ENCODE data around the gene ENAH.

ENAH gene

DNA sequence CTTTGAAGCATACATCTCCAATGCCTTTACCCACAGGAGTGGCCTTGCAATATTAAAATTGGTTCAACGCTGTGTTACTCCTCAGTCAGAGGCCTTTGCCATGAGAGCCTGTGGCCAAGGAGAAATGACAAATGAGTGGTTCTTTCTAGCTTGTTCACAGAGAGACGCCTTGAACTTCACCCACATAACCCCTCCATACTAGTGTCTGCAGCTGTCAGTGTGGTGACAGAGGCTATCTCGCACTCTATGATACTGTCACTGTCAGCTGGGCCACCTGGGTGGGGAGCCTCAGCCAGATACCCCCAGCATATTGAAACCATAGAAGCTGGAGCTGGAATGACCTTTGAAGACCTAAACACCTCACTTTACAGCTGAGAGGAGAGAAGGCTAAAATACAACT is 167.7 kb downstream of the ENAH start:
- no peak for DNase-seq

DNA sequence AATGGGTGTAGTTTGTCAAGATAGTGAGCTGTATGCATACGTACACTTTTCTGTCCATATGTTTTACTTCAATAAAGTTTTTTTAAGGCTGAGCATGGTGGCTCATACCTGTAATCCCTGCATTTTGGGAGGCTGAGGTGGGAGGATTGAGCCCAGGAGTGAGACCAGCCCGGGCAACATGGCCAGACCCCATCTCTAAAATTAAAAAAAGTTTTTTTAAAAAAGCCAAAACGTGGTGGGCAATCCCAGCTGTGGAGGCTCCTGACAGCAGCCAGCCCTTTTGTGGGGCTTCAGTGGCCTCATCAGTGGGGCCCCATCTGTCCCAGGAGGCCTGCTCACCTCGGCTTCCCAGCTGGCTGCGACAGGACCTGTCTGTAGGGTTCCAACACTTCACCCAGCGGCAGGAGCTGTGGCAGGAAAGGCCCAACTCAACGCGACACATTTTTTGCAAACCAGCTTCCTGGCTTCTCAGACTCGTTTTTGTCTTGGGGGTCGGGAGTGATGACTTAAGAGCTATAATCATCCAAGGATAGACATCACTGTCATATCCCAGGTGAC is 168.2 kb downstream of the ENAH start:
- DNase-seq, result no peak

DNA sequence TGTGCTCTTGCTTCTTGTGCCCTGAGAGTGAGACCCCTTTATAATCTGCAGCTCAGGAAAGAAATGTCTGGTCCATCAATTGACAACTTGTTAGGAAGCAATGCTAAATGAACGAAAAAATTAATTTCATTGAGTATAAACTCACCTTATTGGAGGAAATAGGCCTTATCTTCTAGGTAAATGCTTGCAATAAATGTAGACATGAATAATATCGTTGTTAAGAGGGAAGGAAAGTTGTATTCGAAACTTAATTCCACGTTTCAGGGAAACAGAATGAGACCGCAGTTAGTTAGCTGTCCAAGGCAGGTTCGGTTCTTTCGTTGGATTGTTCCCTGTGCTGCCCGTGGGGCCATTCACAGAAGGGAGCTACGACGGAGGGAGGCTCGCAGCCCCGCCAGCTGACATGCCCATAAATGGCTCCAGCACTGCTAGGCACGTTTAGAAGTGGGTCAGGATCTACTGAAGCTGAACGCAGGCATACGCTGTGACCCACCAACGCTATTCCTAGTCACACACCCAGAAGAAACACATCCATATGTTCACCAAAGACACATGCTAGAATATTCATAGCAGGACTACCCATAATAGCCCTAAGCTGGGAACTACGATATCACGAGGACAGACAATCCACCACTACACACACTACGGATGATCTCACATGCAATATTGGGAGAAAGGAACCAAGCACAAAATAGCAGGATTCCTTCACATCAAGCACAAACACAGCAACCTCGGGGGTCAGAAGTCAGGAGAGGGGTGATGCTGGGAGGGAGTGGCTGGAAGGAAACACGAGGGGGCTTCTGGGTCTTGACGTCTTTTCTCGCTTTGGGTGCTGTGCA is 168.9 kb downstream of the ENAH start:
- no peak for DNase-seq

DNA sequence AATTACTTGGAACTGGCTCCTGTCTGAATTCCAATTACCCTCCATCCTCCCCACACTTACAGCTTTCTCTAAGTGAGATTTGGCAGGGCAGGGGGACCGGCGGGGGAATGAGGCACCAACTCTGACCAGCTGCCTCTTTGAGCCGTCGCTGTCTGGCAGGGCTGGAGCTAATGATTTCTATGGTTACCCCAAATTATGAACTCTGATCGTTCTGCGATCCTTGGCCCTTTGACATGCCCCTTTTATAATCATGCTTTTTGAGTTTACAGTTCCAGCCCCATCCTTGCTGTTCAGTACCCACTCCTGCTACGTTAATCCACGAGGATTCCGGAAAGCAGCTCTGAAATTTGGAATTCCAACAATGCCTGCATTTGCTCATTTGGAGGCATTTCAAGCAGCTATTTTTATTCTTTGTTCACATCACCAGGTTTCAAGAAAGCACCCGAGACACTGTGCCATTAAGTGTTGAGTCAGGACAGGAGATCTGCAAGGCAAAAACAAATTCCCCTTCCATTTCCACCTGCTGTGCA is 170.4 kb downstream of the ENAH start:
- DNase-seq, result no peak

DNA sequence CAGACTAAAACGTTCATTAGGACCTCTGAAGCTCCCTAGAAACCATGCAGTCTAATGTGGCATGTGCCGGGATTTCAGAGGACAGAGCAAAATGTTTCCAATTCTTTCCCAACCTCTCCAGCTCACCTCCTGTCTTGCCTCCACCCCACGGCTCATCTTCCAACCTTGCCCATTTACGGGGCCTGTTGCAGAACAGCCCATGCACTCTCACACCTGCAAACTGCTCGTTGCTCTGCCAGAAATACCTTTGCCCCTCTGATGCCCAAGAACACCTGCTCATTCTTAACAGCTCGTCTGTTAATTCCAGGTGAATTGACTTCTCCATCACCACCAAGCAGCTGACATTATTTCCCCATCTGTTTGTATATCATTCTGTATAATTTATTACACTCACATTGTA is 171.2 kb downstream of the ENAH start:
- no peak for DNase-seq

DNA sequence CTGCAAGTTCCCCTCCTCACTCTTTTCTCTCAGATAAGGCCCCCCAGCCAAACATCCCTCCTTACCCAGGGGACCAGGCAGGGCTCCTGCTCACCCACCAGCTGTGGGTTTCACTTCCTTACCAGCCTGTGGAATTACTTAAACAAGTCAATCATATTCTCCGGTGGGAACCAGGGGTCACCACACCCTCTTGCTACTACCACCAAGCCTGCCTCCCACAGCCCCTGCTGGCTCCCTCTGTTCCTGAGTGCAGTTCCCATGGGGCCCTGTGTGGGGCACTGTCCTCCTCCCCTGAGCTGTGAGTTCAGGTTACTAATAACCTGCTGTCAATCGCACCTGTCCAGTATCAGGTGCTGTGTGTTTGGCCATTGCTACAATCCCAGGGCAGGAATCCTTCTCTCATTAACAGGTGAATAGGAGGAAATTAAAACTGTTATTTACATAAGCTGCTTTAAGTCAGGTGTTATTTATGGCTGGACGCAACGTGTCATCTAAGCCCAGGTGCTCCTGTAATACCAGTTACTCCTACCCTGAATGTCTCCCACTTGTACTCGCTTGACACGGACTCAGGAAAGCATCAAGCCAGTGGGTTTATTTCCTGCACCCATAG is 172.0 kb downstream of the ENAH start:
- DNase-seq, result peak; percentile 76

DNA sequence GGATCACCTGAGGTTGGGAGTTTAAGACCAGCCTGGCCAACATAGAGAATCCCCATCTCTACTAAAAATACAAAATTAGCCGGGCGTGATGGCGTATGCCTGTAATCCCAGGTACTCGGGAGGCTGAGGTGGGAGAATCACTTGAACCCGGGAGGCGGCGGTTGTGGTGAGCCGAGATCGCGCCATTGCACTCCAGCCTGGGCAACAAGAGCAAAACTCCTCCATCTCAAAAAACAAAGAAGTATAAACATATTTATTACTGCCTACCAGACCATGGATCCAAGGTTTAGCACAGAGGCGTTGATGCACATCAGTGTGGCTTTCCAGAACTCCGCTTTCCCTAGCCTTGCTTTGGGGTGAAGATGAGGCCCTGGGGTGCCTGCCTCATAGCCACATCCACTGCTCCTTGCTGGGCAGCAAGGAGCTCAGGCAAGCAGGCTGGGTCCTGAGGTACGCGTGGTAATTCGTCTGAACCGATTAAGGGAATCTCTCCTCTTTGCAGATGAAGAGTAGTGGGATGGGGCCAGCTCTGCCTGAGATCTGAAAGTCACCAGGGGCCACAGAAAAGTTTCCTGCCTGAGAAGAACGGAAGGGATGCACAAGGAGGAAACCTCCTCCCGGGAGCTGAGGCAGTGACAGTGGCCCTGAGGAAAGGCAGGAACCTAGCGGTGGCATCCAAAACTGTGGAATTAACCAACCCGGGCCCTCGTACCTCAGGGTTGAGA is 172.8 kb downstream of the ENAH start:
- no peak for DNase-seq

DNA sequence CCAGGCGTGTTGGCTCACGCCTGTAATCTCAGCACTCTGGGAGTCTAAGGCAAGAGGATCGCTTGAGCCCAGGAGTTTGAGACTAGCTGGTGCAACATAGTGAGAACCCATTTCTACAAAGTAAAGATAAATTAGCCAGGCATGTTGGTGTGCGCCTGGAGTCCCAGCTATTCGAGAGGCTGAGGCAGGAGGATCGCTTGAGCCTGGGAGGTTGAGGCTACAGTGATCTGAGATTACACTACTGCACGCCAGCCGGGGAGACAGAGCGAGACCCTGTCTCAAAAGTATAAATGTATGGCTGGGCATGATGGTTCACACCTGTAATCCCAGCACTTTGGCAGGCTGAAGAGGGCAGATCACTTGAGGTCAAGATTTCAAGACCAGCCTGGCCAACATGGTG is 173.6 kb downstream of the ENAH start:
- DNase-seq, result no peak

DNA sequence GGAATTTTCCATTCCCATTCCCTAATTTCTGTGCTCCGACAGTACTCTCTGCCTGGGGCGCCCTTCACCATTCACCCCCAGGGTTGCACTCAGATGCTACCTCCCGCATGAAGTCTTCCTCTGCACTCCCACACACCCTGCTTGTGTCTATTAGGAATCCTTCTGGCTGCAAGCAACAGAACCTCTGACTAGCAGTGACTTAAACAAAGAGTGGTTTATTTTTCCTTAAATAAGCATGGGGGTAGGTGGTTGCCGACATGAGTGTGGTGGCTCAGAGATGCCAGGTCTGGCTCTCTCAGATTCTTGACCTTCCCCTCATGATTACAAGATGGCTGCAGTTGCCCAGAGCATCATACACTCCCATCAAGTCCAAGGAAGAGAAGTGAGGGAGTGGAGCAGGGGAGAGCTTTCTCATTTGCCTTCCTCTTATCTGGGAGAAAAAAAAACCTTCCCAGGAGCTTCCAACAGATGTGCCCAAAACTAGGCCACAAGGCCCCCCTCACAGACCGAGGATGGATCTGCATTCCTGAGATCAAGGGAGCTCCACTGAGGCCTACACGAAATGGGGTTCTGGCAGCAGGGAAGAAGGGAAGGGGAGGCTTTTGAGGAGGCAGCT is 175.5 kb downstream of the ENAH start:
- no peak for DNase-seq

DNA sequence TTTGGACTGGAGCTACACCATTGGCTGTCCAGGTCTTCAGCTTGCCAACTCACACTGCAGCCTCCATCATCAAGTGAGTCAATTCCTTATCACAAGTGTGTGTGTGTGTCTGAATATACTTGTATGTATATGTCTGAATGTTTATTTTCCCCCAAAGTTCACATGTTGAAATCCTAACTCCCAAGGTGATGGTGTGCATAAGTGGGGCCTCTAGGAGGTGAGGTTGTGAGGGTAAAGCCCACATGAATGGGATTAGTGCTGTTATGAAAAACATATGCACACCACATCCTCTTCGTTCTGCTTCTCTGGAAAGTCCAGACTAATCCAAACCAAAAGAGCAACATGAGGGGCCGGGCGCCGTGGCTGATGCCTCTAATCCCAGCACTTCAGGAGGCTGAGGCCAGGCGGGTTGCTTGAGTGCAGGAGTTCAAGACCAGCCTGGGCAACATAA is 176.4 kb downstream of the ENAH start:
- no peak for DNase-seq

DNA sequence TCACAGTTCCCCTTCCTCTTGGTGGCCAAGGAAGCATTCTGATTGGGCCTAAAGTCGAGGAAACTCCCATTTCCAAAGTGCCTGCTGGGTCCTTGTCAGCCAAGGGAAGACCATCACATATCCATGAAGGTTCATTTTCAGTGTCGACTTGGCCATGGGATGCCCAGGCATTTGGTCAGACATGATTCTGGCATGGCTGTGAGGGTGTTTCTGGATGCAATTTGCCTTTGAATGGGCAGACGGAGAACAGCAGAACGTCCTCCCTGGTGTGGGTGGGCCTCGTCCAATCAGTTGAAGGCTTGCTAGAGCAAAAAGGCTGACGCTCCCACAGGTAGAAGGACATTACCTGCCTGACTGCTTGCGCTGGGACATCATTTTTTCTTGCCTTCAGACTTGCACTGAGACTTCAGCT is 176.8 kb downstream of the ENAH start:
- no peak for DNase-seq

DNA sequence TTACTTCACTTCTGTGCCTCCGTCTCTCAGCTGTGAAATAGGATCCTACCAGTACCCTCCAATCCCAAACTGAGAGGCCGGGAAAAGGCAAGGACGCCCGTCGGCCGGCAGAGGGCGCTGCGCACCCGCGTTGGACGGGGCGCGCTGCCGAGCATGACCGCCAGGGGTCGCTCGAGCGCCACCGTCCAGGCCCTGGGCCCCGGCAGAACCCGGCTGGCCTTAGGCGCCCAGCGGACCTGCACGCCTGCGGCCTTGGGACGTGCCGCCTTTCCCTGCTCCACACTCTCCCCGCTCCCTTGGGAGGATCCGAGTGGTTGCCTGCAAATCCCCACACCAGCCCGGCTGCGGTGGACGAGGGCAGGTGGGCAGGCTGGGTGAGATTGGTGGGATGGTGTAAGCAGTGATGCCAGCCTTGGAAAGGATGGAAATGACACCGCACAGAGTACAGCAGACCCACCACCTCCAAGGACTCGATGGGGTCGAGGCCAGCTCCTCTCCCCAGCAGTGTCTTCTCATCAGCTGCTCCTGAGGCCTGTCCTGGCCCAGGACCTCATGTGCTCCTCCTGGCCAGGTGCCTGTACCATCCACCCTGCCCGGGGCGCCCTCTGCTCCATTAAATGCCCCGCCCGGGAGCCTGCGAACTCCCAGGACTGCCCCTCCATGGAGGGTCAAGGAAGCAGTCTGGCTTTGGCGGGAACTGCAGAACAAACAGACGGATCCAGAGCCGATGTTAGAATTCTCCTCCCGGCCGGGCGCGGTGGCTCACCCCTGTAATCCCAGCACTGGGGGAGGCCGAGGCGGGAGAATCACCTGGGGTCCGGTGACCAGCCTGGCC is 177.7 kb downstream of the ENAH start:
- peak; percentile 77 for DNase-seq

DNA sequence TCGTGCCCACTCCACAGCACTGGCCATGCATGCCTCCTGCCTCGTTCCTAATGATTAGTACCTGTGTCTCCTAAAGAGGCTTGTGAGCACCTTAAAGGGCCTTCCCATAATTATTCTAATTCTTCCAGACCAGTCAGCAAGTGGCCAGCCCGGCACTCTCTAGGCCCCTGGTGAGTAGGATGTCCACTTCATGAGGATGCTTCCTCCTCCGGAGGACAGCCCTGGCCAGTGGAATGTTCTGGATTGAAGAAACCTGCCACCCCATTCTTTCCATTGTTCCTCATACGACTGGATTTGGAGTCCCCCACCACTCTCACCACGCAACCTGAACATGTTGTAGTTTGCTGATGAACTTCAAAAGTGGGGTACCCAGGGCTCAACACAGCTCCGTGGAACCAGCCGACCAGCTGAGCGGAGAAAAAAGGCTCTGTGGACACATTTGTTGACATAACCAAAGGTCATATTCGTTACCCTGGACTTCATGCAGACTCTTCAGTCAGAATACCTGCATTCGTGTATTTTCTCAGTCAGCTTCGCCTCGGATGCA is 178.4 kb downstream of the ENAH start:
- DNase-seq, result no peak

DNA sequence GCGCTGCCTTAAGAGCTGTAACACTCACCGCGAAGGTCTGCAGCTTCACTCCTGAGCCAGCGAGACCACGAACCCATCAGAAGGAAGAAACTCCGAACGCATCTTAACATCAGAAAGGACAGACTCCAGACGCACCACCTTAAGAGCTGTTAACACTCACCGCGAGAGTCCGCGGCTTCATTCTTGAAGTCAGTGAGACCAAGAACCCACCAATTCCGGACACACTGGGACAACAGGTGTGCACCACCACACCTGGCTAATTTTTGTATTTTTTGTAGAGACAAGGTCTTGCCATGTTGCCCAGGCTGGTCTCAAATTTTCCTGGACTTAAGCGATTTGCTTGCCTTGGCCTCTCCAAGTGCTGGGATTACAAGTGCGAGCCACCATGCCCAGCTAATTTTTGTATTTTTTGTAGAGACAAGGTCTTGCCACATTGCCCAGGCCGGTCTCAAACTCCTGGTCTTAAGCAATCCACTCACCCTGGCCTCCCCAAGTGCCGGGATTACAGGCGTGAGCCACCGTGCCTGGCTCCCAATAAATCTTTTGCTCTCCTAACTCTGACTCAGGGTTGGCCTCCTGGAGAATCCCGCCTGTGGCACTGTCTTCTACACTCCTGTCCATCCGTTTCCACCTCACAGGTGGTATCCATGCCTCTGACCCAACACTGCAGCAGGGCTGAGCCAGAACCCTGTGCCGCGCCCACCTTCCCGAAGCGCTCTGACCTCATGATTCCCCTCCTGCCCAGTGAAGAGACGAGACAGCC is 179.1 kb downstream of the ENAH start:
- peak; percentile 23 for DNase-seq

DNA sequence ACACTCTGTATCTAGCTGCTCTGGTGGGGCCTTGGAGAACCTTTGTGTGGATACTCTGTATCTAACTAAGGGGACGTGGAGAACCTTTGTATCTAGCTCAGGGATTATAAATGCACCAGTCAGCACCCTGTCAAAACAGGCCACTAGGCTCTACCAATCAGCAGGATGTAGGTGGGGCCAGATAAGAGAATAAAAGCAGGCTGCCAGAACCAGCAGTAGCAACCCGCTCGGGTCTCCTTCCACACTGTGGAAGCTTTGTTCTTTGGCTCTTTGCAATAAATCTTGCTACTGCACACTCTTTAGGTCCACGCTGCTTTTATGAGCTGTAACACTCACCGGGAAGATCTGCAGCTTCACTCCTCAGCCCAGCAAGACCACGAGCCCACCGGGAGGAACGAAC is 179.7 kb downstream of the ENAH start:
- DNase-seq, result peak; percentile 36

DNA sequence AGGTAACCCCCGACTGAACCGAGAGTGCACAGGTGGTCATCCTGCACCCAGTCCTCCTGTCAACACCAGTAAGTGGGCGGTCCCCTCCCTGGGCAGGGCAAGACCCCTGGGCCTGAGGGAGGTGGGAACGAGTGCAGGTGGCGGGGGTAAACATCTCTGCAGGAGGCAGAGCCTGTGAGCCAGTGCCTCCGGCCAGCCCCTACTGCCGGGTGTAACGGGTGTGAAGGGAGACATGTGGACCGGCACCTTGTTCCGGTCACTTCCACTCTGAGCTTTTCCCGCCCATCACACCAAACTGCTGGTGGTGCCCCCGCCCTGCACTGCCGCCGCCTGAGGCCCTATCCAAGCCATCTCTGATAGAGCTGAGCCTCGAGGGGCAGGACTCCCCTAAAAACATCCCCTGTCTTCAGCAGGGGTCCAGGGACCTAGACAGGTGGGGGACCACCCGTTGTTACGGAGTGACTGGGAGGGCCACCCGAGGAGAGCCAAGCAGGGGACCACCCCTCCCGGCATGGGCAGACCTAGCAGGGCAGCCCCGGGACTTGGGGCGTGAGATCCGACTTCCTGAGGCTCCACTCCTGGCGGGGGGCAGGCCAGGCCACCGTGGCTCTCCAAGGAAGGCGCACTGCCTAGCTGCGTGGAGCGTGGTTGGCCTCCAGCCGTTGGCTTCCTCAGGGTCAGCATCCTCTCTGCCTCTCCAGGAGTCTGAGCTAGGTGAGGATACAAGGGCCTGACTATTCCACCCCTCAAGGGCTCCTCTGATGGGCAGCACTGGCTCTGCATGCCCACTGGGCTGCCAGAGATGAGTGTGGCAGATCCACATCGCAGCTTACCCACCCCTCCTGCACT is 181.2 kb downstream of the ENAH start:
- DNase-seq, result peak; percentile 20

DNA sequence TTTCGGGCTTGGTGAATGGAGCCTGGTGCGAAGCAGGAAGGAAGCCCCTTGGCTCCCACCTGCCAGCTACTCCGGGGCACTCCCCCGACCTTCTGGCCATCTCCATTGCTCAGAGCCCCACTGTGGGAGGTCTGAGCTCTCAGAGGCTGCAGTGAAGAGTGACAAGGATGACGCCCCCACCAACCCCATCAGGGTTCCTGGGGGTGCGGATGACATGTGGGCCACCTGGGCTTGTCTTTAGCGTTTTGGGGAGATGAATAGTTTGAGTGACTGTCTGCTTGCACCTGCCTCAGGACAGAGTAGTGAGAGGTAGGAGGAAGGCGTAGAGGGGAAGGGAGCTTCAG is 181.8 kb downstream of the ENAH start:
- peak; percentile 19 for DNase-seq

DNA sequence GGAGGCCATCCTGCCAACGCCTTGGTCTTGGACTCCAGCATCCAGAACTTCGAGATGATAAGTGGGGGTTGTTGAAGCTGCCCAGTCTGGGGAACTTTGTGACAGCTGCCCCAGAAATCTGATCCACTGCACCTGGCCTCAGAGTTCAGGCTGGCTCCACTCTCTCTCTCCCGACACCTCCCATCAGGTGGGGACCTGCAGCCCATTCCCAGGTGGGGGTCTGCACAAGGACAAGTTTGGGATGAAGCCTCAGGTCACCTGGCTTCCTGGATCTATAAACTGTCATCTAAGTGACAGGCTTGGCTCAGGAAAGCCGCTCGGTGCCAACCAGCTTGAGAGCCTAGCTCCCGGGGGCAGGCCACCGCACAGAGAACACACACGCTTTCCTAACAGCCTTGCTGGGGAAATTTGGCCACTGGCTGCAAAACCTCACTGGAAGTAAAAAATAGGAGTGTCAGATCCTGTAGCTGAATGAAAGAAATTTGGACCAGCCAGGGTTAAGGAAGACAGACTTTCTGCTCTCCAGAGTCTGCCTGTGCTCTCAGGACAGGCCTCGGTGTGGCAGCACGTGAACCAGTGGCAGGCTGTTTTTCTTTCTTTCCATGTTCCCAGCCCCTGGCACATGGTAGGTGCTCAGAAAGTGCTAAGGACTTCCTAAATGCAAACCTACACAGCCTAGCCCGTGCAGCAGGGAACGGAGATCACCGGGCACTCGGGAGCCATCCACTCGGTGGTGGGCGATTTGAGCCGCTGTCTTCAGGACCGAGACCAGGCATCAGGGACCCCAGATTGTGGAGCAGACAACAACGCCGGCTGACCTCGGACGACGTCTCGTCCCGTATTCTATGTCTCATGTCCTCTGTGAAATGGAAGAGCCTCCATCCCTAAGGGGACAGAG is 182.5 kb downstream of the ENAH start:
- DNase-seq, result peak; percentile 20

DNA sequence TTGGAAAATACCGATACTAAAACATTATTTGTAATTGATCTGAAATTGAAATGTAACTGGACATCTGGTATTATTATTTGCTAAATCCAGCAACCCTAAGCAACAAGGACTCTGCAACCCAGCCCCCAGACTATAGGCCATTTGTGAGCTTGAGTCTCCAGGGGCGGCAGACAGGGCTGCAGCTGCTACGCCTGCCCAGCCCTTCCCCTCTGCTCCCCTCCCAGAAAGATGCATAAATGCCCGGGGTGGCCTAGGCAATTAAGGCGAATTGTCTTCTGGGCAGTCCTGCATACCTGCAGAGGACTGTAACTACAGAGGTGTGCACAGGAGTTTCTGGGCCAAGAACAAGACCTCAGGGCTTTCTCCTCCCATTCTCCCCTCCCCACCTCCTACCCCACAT is 183.9 kb downstream of the ENAH start:
- DNase-seq, result peak; percentile 20

All from stimulated activated CD8-positive, alpha-beta memory T cell treated with anti-CD3 and anti-CD28 coated beads, Interleukin-4, amount 100 ng/mL, for 48 hours (primary cell).